ENCODE data around the gene LYST. TPM values are rescaled to one million over a fixed set of nuclear protein-coding genes. Genes with fewer than 3 reads are reported as not detected.

Gene LYST
- total and polyA plus RNA-seq, 2 of the 8 experiments (the other 6 are each of a cell fraction or from before 2014, with no cell fraction given), result 0.29 to 0.58 TPM

- TF ChIP-seq CTCF (IDR thresholded peaks at IDR 0.05; ENCODE audit: control extremely low read depth in 1 of 3, insufficient read depth in 1 of 3, low read depth in 1 of 3, low read length in 3 of 3) (no peak), SRF (IDR thresholded peaks at IDR 0.05; ENCODE audit: low read depth, low read length) (no peak), KDM1A (IDR thresholded peaks at IDR 0.05; ENCODE audit: borderline replicate concordance, low read length) (no peak), BRCA1 (IDR thresholded peaks at IDR 0.05; ENCODE audit: low read depth, low read length) (no peak)
Observed at GRCh38 chr1:235657269-235657668, 209.4 kb downstream of the LYST start (continued).

All from H1 (cell line).